Left renal pelvis (tissue), 4 donors: Measurements from ENCODE around the gene ARGLU1. TPM values are rescaled to one million over a fixed set of nuclear protein-coding genes. Genes with fewer than 3 reads are reported as not detected.

Experiments
- DNase-seq, 4 donors: peaks; one replicate each; pipeline ENCODE4 v3.0.0-alpha.2; 2013; ENCODE audit warnings: low read depth in 4 of 4, low spot score in 3 of 4
- polyA plus RNA-seq, 4 donors: library from polyadenylated mRNA; unstranded; fragments of 120-200 nt; gene quantifications; one replicate each; pipeline ENCODE4 v1.2.1, GENCODE V29; 2013; ENCODE audit not compliant: insufficient read length in 4 of 4

Gene ARGLU1
- polyA plus RNA-seq, 4 donors, result 192 to 380 (median 311) TPM

- DNase-seq, result no peak
Observed at GRCh38 chr13:106505295-106505694, 62.6 kb downstream of the ARGLU1 start.

GRCh38 chr13:106503730-106504453, 64.0 kb downstream of the ARGLU1 start:
- no peak for DNase-seq

- DNase-seq, result no peak
Observed at GRCh38 chr13:106503272-106503671, 64.7 kb downstream of the ARGLU1 start.

GRCh38 chr13:106500445-106500844, 67.5 kb downstream of the ARGLU1 start:
- no peak for DNase-seq

GRCh38 chr13:106499896-106500295, 68.0 kb downstream of the ARGLU1 start:
- no peak for DNase-seq

GRCh38 chr13:106499113-106499512, 68.8 kb downstream of the ARGLU1 start:
- DNase-seq, result no peak

GRCh38 chr13:106498571-106498970, 69.4 kb downstream of the ARGLU1 start:
- no peak for DNase-seq

- DNase-seq, result no peak
Observed at GRCh38 chr13:106498158-106498557, 69.8 kb downstream of the ARGLU1 start.

- no peak for DNase-seq
Observed at GRCh38 chr13:106497079-106497478, 70.9 kb downstream of the ARGLU1 start.

GRCh38 chr13:106496072-106496997, 71.6 kb downstream of the ARGLU1 start:
- DNase-seq, result no peak

GRCh38 chr13:106494936-106495335, 73.0 kb downstream of the ARGLU1 start:
- DNase-seq, result no peak

GRCh38 chr13:106494506-106494905, 73.4 kb downstream of the ARGLU1 start:
- no peak for DNase-seq

- DNase-seq, result no peak
Observed at GRCh38 chr13:106493533-106494220, 74.3 kb downstream of the ARGLU1 start.

- DNase-seq, result no peak
Observed at GRCh38 chr13:106492588-106493475, 75.1 kb downstream of the ARGLU1 start.

GRCh38 chr13:106491928-106492587, 75.9 kb downstream of the ARGLU1 start:
- no peak for DNase-seq

Other genes starting within 250 kb of the ARGLU1 start
- 100 to 1,000 TPM in 3 of 4 donors, 10 to 100 TPM in 1; 37.8 to 152 (median 132) TPM for gene EFNB2, start 32.5 kb downstream of the ARGLU1 start, polyA plus RNA-seq